ENCODE measurements around the gene INSYN2B. TPM values are rescaled to one million over a fixed set of nuclear protein-coding genes. Genes with fewer than 3 reads are reported as not detected.
"Not testable (repeated sequence)": the region's sequence is repeated elsewhere in the genome, so short reads cannot be mapped to it uniquely, and the experiment has no call there.

The INSYN2B gene
- total RNA-seq, 6 donors from 2014 or later = 0.06 to 0.10 TPM; not detected in 4

- Histone ChIP-seq H3K27me3 (no peaks in the 10 kb centered on the region), H3K4me3 (no peak overlapping the region), H3K9me3 (no peaks in the 10 kb centered on the region), H3K36me3 (no peaks in the 10 kb centered on the region), H3K27ac (no peak overlapping the region), H3K4me1 (no peaks in the 10 kb centered on the region)
- no peak for TF ChIP-seq POLR2A (IDR thresholded peaks at IDR 0.05)
- TF ChIP-seq POLR2AphosphoS5 (IDR thresholded peaks at IDR 0.05) = no peak
- TF ChIP-seq EP300 (IDR thresholded peaks at IDR 0.05) = no peak
- no peak for TF ChIP-seq CTCF (IDR thresholded peaks at IDR 0.05)
- no peak for DNase-seq
- no peak for ATAC-seq (ENCODE audit: low FRiP score in 2 of 2)
Observed at GRCh38 chr5:169837686-169838085, 142.6 kb downstream of the INSYN2B start.

DNA sequence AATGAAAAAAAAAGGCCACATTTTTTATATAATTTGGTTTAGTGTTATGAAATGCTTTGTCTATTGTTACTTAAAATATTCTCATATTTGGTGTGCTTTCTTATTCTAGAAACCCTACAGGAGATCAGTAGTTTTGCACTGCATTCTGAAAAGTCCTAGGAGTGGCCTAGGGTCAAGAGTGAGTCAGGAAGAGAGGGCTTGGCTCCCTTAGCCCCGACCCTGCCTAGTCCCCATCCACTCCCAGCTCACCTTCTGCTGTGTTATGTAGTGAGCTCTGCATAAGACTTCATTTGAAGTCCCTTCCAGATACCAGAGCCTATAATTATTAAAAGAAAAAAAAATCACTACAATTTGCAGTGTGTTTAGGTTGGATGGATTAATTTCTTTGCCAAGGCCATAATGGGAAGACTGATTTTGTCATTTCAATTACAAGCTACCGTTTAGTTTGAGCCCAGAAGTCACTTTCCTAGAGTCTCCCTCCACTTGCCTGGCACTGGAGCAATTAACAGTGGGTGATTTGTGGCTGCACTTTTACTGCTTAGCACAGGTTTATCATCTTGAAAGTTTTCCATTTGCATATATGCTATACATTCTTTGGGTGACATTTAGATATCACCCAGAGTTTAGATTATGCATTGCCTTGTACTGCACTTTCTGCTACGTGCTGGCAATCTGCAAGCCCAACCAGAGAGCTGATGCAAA lies 143.3 kb downstream of the INSYN2B start:
- 61 to 63% methylated on average over 3 of the region's 3 CpGs for WGBS, 2 donors
- Histone ChIP-seq H3K27ac (no peak overlapping the region), H3K9me3 (no peaks in the 10 kb centered on the region), H3K4me1 (no peaks in the 10 kb centered on the region), H3K36me3 (no peaks in the 10 kb centered on the region), H3K4me3 (no peak overlapping the region), H3K27me3 (no peaks in the 10 kb centered on the region)
- TF ChIP-seq POLR2AphosphoS5 (IDR thresholded peaks at IDR 0.05) (no peak), POLR2A (IDR thresholded peaks at IDR 0.05) (no peak), EP300 (IDR thresholded peaks at IDR 0.05) (no peak), CTCF (IDR thresholded peaks at IDR 0.05) (no peak)
- DNase-seq (no peak), ATAC-seq (ENCODE audit: low FRiP score in 2 of 2) (no peak)

DNA sequence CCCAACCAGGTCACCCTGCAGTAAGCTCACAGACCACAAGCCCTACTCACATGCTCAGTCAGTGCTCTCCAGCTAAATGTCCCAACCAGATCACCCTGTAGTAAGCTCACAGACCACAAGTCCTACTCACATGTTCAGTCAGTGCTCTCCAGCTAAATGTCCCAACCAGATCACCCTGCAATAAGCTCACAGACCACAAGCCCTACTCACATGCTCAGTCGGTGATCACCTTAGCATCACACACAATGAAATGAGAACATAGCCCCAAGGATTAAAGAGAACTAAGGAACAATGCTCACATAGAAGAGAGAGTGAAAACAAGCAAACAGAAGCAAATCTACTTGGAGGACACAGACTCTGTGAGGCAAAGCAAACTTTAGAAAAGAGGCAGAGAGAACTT lies 145.8 kb downstream of the INSYN2B start:
- DNase-seq; ATAC-seq (ENCODE audit: low FRiP score in 2 of 2); H3K9me3 ChIP-seq; H3K36me3 ChIP-seq; H3K27ac ChIP-seq; H3K27me3 ChIP-seq; H3K4me3 ChIP-seq; H3K4me1 ChIP-seq: not testable (repeated sequence)
- WGBS, 2 donors = 55 to 69% methylated on average over 1 of the region's 1 CpG

DNA sequence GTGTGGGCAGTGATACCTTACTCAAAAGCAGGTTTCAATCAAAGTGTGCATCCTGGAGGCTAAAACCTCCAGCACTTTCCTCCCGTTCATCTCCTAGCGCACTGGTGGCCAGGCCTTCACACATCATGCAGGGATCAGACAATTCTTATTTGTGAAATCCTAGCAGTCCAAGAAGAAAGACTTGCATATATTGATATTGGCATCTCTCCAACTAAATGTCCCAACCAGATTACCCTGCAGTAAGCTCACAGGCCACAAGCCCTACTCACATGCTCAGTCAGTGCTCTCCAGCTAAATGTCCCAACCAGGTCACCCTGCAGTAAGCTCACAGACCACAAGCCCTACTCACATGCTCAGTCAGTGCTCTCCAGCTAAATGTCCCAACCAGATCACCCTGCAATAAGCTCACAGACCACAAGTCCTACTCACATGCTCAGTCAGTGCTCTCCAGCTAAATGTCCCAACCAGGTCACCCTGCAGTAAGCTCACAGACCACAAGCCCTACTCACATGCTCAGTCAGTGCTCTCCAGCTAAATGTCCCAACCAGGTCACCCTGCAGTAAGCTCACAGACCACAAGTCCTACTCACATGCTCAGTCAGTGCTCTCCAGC lies 146.5 kb downstream of the INSYN2B start:
- ATAC-seq (ENCODE audit: low FRiP score in 2 of 2); H3K36me3 ChIP-seq; H3K4me3 ChIP-seq; DNase-seq; H3K9me3 ChIP-seq; H3K27me3 ChIP-seq; H3K27ac ChIP-seq; H3K4me1 ChIP-seq: not testable (repeated sequence)
- 86 to 96% methylated on average over 2 of the region's 2 CpGs for whole genome bisulfite sequencing, 2 donors

- Histone ChIP-seq H3K27ac (no peak overlapping the region), H3K4me1 (no peaks in the 10 kb centered on the region), H3K36me3 (no peaks in the 10 kb centered on the region), H3K4me3 (no peak overlapping the region), H3K9me3 (no peaks in the 10 kb centered on the region), H3K27me3 (no peaks in the 10 kb centered on the region)
- no peak for ATAC-seq (ENCODE audit: low FRiP score in 2 of 2)
- DNase-seq = no peak
- TF ChIP-seq POLR2A (IDR thresholded peaks at IDR 0.05) (no peak), EP300 (IDR thresholded peaks at IDR 0.05) (no peak), POLR2AphosphoS5 (IDR thresholded peaks at IDR 0.05) (no peak), CTCF (IDR thresholded peaks at IDR 0.05) (no peak)
Observed at GRCh38 chr5:169832845-169833244, 147.4 kb downstream of the INSYN2B start.

GRCh38 chr5:169832304-169832703 lies 148.0 kb downstream of the INSYN2B start:
- TF ChIP-seq POLR2A (IDR thresholded peaks at IDR 0.05) (no peak), POLR2AphosphoS5 (IDR thresholded peaks at IDR 0.05) (no peak), EP300 (IDR thresholded peaks at IDR 0.05) (no peak), CTCF (IDR thresholded peaks at IDR 0.05) (no peak)
- Histone ChIP-seq H3K27ac (no peak overlapping the region), H3K4me3 (no peak overlapping the region), H3K4me1 (no peaks in the 10 kb centered on the region), H3K9me3 (no peaks in the 10 kb centered on the region), H3K27me3 (no peaks in the 10 kb centered on the region), H3K36me3 (no peaks in the 10 kb centered on the region)
- ATAC-seq (ENCODE audit: low FRiP score in 2 of 2) = peak in 1 of 2 donors; percentile 55
- no peak for DNase-seq
- WGBS, 2 donors = 81 to 84% methylated on average over 3 of the region's 3 CpGs
